Measurements from ENCODE around the gene CRKL.
"Not testable (repeated sequence)": the region's sequence is repeated elsewhere in the genome, so short reads cannot be mapped to it uniquely, and the experiment has no call there.

CRKL gene

GRCh38 chr22:20901093-20902033, 15.8 kb upstream of the CRKL start:
- DNase-seq = not testable (repeated sequence)

- DNase-seq = no peak
Measured at GRCh38 chr22:20903093-20903492, 14.1 kb upstream of the CRKL start.

DNA sequence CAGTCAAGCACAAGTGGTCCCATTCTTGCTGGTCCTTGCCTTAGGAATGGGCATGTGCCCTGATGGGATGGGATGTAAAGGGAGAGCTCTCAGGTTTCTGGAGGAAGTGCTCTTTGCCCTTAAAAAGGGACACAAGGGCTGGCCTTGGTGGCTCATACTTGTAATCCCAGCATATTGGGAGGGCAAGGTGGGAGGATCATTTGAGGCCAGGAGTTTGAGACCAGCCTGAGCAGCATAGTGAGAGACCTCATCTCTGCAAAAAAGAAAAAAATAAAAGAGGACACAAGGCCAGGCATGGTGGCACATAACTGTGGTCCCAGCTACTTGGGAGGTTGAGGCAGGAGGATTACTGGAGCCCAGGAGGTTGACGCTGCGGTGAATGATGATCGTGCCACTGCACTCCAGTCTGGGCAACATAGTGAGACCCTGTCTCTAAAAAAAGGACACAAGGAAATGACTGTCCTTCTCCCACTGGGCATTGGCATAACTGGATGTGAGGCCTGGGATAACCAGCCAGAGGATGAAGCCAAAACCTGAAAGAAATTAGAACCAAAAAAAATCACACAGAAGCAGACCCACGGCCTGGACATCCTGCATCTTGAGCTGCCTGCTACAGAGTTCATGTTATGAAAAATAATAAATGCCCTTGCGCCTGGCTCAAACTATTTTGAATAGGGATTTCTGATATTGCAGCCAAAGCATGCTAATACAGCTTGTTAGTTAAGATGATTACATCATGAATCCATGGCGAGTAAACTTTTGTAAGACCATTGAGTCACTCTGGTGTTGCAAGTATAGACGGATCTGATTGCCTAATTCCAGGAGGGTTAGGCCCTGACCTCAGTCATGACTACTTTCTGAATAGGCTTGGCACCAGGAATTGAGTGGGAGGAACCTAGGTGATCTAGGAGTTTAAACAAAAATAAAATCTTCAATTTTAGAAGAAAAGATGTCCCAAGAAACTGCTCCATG, 12.9 kb upstream of the CRKL start:
- no peak for DNase-seq

GRCh38 chr22:20904980-20905355, 12.2 kb upstream of the CRKL start:
- DNase-seq = no peak

GRCh38 chr22:20905415-20906386, 11.5 kb upstream of the CRKL start:
- no peak for DNase-seq

GRCh38 chr22:20906387-20906767, 10.8 kb upstream of the CRKL start:
- no peak for DNase-seq

DNA sequence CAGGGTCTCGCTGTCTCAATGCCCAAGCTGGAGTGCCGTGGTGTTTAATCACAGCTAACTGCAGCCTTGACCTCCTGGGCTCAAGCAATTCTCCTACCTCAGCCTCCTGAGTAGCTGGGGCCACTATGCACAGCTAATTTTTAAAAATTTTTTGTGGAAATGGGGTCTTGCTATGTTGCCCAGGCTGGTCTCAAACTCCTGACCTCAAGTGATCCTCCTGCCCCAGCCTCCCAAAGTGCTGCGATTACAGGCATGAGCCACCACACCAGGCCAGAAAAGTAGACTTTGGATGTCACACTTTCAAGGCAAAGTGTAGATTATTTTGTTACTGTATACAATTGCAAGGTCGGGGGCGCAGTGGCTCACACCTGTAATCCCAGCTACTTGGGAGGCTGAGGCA, 8.5 kb upstream of the CRKL start:
- not testable (repeated sequence) for DNase-seq

- DNase-seq = no peak
Measured at GRCh38 chr22:20909543-20910303, 7.5 kb upstream of the CRKL start.

DNA sequence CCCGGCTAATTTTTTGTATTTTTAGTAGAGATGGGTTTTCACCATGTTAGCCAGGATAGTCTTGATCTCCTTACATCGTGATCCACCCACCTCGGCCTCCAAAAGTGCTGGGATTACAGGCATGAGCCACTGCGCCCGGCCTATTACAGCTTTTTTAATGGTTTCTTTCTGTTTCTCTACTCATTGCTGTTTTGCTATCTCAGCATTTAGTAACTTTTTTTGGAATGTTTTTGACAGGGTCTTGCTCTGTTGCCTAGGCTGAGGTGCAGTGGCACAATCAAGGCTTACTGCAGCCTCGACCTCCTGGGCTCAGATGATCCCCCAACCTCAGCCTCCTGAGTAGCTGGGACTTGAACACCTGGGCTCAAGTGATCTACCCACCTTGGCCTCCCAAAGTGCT, 4.7 kb upstream of the CRKL start:
- DNase-seq = no peak

- no peak for DNase-seq
Measured at GRCh38 chr22:20918663-20919218, 1.5 kb downstream of the CRKL start.

GRCh38 chr22:20919718-20920117, 2.5 kb downstream of the CRKL start:
- no peak for DNase-seq

GRCh38 chr22:20920881-20921203, 3.6 kb downstream of the CRKL start:
- DNase-seq = no peak

DNA sequence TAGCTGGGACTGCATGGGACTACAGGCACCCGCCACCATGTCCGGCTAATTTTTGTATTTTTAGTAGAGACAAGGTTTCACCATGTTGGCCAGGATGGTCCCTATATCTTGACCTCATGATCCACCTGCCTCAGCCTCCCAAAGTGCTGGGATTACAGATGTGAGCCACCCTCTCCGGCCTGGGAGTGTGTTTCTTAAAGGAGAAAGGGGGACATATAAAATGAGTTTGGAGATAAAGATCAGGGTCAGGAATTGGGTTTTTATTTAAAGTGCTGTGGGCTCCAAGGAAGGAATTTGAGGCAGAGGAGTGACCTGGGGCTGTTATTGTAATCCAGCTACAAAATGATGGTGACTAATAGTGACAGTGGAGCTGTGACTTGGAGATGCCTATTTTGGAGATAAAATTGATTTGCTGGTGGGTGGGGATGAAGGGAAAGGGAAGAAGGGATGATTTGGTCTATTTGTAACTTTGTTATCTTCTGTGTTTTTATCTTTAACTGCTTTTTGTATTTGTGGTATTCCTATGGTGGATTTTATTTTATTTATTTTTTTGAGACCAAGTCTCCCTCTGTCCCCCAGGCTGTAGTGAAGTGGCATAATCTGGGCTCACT, 5.0 kb downstream of the CRKL start:
- no peak for DNase-seq

GRCh38 chr22:20926243-20926642, 9.0 kb downstream of the CRKL start:
- DNase-seq = no peak

- DNase-seq = no peak
Measured at GRCh38 chr22:20927940-20928572, 10.8 kb downstream of the CRKL start.

DNA sequence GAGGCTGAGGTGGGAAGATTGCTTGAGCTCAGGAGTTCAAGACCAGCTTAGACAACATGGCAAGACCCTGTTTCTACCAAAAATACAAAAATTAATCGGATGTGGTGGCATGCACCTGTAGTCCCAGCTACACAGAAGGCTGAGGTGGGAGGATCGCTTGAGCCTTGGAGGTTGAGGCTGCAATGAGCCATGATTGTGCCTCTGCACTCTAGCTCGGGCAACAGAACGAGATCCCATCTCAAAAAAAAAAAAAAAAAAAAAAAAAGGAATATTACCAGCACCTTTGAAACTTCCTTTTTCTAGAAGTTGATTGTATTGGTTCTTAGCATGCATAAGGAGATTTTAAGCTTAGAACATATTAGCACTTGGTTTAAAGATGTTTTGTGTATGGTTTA, 11.4 kb downstream of the CRKL start:
- DNase-seq = no peak

GRCh38 chr22:20930004-20930403, 12.8 kb downstream of the CRKL start:
- DNase-seq = no peak

DNA sequence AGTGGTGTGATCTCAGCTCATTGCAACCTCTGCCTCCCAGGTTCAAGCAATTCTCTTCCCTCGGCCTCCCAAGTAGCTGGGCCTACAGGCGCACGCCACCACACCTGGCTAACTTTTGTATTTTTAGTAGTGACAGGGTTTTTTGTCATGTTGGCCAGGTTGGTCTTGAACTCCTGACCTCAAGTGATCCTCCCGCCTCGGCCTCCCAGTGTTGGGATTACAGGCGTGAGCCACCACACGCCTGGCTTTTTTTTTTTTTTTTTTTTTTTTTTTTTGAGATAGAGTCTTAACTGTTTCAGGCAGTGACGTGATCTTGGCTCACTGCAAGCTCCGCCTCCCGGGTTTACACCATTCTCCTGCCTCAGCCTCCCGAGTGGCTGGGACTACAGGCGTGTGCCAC, 13.2 kb downstream of the CRKL start:
- DNase-seq = not testable (repeated sequence)

DNA sequence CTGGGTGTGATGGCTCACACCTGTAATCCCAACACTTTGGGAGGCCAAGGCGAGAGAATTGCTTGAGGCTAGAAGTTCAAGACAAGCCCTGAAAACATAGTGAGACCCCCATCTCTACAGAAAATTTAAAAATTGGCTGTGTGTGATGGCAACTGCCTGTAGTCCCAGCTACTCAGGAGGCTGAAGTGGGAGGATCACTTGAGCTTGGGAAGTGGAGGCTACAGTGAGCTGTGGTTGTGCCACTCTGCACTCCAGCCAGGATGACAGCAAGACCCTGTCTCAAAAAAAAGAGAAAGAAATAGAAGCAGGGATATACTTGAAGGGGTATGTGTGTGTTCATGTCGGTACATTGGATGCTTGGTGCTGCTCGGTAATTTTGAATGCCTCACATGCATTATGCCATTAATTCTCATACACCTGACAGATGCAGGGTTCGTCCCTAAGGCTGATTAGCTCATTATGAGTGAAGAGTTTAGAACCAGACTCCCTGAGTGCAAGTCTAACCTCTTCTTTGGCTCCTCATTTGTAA, 14.0 kb downstream of the CRKL start:
- no peak for DNase-seq

- DNase-seq = no peak
Measured at GRCh38 chr22:20933910-20934309, 16.7 kb downstream of the CRKL start.
